Transverse colon (tissue), 3 donors: ENCODE data around the gene TMEM229B.

Source experiments
- EP300 ChIP-seq: sonication (generic); formaldehyde crosslinking; IDR thresholded peaks from one replicate; pipeline ENCODE4 v1.6.1; 2017; ENCODE audit warnings: antibody characterized with exemption, low read depth
- TF ChIP-seq, protein P1 (sequence below), 5 experiments: fragments of 200-600 bp in 3 of 5; fragments of 450-650 bp in 2 of 5; sonication (generic) in 3 of 5; IDR thresholded peaks; 1 replicate in 2 of 5; 2 replicates in 3 of 5; pipeline ENCODE4 v1.5.1; 2016 to 2017; ENCODE audit warnings: antibody characterized with exemption in 5 of 5, inconsistent platforms in 3 of 5, mild to moderate bottlenecking in 2 of 5, moderate library complexity in 1 of 5

- TF ChIP-seq, protein P1, sequence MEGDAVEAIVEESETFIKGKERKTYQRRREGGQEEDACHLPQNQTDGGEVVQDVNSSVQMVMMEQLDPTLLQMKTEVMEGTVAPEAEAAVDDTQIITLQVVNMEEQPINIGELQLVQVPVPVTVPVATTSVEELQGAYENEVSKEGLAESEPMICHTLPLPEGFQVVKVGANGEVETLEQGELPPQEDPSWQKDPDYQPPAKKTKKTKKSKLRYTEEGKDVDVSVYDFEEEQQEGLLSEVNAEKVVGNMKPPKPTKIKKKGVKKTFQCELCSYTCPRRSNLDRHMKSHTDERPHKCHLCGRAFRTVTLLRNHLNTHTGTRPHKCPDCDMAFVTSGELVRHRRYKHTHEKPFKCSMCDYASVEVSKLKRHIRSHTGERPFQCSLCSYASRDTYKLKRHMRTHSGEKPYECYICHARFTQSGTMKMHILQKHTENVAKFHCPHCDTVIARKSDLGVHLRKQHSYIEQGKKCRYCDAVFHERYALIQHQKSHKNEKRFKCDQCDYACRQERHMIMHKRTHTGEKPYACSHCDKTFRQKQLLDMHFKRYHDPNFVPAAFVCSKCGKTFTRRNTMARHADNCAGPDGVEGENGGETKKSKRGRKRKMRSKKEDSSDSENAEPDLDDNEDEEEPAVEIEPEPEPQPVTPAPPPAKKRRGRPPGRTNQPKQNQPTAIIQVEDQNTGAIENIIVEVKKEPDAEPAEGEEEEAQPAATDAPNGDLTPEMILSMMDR (IDR thresholded peaks at IDR 0.05): no peak
- TF ChIP-seq EP300: no peak
Observed at GRCh38 chr14:67510836-67511235, 22.3 kb upstream of the TMEM229B start.
